NCI-H2196 (cell line): ENCODE results near the gene PRKCE.
"Not testable (repeated sequence)": the region's sequence is repeated elsewhere in the genome, so short reads cannot be mapped to it uniquely, and the experiment has no call there.

ENCODE experiments used
- DNase-seq: peaks from one replicate; lab custom pipeline; 2025; ENCODE audit not compliant: unreplicated experiment; lab: John Stamatoyannopoulos, UW

PRKCE gene

GRCh38 chr2:45855374-45855773 lies 203.9 kb downstream of the PRKCE start:
- no peak for DNase-seq

GRCh38 chr2:45856391-45857274 lies 205.2 kb downstream of the PRKCE start:
- no peak for DNase-seq

- DNase-seq, result no peak
Measured at GRCh38 chr2:45857275-45857609, 205.8 kb downstream of the PRKCE start.

GRCh38 chr2:45857867-45858520 lies 206.5 kb downstream of the PRKCE start:
- DNase-seq, result no peak

- DNase-seq, result not testable (repeated sequence)
Measured at GRCh38 chr2:45858872-45859271, 207.4 kb downstream of the PRKCE start.

- no peak for DNase-seq
Measured at GRCh38 chr2:45859682-45860081, 208.2 kb downstream of the PRKCE start.

- DNase-seq, result peak; percentile 47
Measured at GRCh38 chr2:45860136-45861121, 209.0 kb downstream of the PRKCE start.

- no peak for DNase-seq
Measured at GRCh38 chr2:45862843-45863242, 211.4 kb downstream of the PRKCE start.

- no peak for DNase-seq
Measured at GRCh38 chr2:45864121-45864520, 212.6 kb downstream of the PRKCE start.

GRCh38 chr2:45867349-45867748 lies 215.9 kb downstream of the PRKCE start:
- DNase-seq, result no peak

- no peak for DNase-seq
Measured at GRCh38 chr2:45867800-45868199, 216.3 kb downstream of the PRKCE start.

GRCh38 chr2:45869165-45869501 lies 217.7 kb downstream of the PRKCE start:
- no peak for DNase-seq

- DNase-seq, result no peak
Measured at GRCh38 chr2:45871025-45871424, 219.6 kb downstream of the PRKCE start.

GRCh38 chr2:45871541-45871940 lies 220.1 kb downstream of the PRKCE start:
- DNase-seq, result no peak

GRCh38 chr2:45872211-45872610 lies 220.7 kb downstream of the PRKCE start:
- DNase-seq, result no peak

GRCh38 chr2:45874344-45874743 lies 222.9 kb downstream of the PRKCE start:
- DNase-seq, result peak; percentile 69

- DNase-seq, result no peak
Measured at GRCh38 chr2:45876611-45877010, 225.1 kb downstream of the PRKCE start.

GRCh38 chr2:45879406-45879805 lies 227.9 kb downstream of the PRKCE start:
- DNase-seq, result no peak

GRCh38 chr2:45879936-45880335 lies 228.5 kb downstream of the PRKCE start:
- no peak for DNase-seq

- DNase-seq, result no peak
Measured at GRCh38 chr2:45881970-45882581, 230.6 kb downstream of the PRKCE start.
